Stimulated activated CD4-positive, alpha-beta T cell treated with anti-CD3 and anti-CD28 coated beads, Interleukin-4, amount 100 ng/mL, for 48 hours (primary cell): Measurements from ENCODE around the gene TFPI.

Experiments
- DNase-seq, 2 donors: peaks; one replicate each; pipeline ENCODE4 v3.0.0-alpha.2; 2020; ENCODE audit warnings: low read depth in 2 of 2

Gene TFPI

DNA sequence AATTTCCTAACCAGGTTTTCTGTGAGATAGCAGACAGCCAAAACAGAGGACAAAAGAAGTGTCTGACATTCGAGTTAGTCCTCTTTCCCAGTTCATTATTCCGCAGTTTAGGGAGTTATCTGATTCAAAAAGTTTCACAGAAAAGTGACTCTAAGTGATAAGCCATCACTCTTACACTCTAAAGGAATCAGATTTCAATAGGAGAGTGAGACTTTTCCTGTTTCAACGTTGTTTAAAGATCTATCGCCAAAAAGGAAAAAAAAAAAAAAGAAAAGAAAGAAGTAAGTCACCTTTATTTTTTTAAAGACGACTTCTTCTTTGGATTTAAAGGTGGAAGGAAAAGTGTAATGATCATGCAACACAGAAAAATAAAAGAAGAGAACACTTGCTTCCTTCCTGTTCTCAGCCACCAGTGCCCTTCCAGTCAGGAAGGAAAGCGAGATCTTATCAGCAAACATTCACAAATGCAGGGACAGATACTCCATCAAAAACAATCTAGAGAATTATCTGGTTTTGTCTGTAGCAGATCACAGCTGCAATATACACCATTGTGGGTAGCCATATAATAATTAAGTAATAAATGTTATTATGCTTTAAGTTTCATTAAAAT lies 49.8 kb downstream of the TFPI start:
- no peak for DNase-seq

DNA sequence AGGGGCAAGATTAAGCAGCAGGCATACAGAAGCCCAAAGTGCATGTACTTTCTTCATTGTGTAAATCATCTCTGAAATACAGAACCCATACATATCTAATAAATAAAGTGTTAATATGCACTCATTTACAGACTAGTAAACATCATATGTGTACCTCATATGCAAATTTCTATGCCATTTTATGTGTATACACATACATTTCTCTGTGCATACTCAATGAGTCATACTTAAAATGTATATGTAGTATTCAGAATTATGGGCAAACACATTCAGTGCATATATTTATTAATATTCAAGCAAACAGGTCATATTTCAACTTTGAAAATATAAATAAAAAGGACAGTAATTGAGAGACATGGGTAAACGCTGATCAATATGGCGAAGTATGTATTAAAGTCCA lies 50.5 kb downstream of the TFPI start:
- DNase-seq: no peak

DNA sequence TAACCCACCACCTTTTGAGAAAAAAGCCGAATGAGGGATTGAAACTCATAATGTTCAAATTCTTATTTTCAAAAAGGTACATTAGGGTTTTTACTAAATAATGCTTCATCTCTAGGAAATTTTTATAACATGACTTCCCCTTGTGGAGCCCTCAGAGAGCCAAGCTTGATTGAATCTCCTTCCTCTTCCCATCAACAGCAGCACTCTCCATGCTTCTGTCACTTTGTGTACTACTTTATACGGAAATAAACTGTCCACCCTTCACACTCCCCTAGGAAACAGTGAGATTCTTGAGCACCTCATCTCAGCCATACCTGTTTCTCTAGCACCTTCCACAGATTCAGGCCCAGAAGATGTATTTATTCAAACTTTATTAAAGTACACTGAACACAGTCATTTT lies 51.8 kb downstream of the TFPI start:
- no peak for DNase-seq

DNA sequence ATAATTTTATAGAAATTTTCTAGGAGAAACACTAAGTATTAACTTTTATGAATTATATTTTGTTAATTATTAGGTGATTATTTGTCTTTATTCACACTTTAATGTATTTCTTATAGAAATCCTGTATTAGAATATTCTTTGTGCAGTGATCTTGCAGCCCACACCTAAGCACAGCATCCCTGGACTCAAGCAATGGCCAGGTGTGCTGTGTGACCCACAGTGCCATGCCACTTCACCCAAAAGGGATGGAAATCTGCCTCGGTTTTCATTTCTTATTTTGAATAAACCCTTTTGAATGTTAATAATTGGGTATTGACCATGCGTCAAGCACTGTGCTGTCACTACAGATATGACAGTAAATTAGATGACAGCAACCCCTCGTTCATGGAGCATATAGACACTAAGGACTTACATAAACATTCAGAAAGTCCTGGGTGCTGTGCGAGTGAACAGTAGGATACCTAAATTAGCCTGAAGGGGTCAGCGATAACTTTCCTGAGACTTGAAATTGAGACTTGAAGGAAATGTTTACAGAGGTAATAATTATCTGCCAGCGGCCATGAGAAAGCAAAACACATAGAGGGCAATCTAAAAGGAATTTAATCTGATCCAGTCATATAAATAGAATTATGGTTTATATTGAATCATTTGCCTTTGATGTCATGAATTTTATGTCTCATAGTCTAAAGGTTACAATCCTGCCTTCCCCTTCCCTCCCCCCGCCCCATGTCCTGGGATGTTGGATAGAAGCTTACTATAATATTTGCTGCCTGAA lies 53.5 kb downstream of the TFPI start:
- DNase-seq: no peak

DNA sequence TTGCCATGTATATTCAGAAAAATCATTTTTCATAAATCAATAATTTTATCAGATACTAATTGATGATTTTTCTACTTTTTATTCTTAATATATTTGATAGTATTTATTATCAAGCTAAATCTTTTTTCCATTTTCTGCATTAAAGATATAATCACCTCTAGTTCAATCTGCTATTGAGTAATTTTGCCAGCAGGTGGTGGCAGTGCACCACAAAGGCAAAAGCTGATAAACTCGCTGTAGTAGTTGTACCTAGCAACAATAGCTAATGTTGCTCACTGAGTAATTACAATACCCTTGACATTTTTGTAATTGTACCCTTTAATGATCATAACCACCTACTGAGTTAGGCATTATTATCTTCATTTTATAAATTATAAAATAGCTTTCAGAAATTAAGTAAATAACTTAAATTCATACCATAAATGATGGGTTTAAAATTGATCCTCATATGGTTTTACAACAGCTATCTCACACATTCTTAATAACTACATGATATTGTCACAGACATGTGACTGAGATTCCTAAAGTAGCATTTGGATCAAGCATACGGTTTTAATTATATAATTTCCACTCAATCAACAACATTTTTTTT lies 54.2 kb downstream of the TFPI start:
- peak; percentile 28 to 32 for DNase-seq

DNA sequence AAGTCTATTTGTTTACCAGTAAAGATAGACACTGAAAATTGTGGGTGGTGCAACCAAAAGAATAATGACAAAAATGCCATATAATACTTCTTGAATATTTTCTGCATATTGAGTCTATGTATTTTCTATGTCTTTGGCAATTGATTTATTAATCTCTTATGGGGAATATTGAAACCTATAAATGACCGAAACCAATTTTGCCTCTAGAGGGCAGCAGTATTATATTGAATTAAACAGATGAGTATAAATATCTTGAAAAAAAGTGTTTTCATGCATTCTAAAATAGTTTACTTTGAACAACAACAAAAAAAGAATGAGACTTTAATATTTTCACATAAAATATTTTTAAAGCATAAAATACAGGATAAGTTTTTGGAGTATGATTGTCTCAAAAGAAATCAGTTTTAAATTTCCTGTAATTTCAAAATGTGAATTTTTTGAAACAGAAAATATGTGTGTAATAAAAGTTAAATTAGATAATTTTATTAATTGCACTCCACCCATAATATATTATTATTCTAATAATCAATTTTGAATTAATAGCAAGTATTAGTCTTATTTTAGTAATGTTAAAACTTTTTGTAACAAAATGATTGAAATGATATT lies 56.3 kb downstream of the TFPI start:
- no peak for DNase-seq

DNA sequence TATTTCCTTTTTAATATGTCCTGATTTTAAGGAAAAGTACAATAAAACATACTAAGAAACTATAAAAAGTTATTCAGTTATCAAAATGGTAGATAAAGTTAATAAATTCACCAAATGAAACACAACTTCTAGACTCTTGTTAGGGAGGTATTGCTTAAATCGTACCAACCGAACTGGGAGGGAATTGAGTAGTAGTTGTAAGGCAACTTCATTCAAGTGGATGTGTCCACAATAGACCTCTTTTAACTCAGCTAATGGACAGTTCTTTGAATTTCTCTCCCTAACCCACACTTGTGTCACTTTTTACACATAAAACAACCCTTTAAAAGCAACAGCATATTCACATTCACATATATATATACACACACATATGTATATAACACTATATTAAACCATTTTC lies 57.1 kb downstream of the TFPI start:
- DNase-seq: no peak

DNA sequence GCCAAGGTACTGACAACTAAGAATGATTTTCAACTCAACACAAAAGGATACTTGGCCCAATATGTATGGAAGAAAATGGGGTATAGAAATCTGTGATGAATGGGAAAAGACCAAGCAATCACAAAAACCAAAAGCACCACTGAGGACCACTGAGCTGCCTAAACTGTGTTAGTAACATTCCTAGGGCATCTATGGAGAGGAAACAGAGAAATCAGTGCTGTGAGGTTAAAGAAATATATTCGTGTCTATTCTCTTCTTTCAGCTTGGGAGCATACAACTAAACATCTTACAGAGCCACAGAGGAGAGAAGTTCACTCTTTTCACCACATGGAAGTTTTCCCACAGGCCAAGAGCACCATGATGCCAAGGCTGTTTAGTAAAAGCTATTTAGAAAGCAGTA lies 58.9 kb downstream of the TFPI start:
- DNase-seq: no peak

DNA sequence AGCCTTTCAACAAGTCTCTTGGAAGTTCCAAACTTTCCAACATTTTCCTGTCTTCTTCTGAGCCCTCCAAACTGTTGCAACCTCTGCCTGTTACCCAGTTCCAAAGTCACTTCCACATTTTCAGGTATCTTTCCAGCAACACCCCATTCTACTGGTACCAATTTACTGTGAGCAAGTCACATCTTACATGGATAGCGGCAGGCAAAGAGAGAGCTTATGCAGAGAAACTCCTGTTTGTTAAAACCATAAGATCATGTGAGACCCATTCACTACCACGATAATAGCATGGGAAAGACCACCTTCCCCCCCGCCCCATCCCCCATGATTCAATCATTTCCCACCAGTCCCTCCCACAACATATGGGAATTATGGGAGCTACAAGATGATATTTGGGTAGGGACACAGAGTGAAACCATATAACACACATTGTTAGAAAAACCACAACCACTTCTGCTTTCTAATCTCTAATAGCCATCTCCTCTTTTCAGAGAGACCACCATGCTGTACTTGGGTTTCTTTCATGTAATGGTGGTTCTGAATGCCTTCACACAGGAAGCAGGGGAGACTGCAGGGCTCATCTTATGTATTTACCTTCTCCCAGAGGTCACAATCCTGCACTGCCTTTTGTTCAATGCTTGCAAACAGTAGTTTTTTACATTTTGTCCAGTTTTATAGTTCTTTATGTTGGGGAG lies 60.2 kb downstream of the TFPI start:
- DNase-seq: no peak

DNA sequence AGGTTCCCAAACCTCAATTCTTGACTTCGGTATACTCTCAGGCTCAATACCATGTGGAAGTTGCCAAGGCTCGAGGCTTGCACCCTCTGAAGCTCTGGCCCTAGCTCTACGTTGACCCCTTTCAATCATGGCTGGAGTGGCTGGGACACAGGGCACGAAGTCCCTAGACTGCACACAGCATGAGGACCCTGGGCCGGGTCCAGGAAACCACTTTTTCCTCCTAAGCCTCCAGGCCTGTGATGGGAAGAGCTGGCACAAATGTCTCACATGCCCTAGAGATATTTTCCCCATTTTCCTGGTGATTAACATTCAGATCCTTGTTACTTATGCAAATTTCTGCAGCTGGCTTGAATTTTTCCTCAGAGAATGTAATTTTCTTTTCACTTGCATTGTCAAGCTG lies 61.1 kb downstream of the TFPI start:
- DNase-seq: no peak

DNA sequence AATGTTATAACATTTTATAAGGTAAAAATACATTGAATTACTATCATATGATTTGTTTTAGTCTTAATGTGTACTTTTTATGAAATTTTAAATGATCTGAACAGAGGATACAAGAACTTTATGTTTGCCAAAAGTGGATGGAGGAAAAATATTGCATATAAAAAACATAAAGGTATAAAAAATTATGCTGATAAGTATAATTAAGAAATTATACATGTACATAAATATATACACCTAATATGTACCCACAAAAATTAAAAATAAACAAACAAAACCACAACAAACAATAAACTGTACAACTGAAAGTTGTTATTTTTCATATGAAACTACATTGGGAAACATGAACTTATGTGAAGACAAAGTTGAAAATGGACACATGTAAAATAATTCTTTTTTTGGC lies 68.0 kb downstream of the TFPI start:
- no peak for DNase-seq

DNA sequence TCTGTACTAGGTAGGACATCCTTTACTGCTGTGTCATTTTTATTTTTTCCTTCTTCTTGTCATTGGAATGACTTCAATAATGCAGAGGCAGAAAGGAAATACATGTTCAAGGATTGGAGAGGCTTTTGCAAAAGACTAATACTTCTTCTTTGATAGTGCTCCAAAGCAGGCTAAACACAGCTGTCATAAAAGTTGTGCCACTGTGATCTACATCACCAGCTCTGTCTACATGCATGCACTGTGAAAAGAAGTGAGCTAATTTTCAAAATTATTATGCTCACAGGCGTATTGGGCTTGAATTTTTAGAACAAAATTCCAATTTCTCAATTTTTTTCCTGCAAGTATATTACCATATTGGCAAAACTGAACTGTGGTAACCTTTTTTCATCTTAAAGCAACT lies 68.7 kb downstream of the TFPI start:
- no peak for DNase-seq

DNA sequence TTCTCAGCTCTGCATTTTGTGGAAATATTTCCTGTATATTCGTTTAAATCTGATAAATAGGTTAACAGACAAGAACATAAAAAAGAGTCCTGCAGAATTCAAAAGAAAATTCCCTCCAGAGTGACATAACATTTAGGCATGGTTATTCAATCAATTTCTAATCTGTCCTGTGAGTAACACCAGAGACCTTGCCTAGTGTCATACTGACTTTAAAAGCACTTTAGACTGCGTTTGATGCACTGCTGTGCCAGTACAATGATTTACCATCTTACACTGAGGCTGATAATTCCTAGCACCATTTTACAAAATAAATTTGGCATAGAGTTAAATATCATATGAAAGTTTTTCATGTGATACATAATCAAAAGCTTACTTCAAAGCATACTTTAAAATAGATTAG lies 70.7 kb downstream of the TFPI start:
- no peak for DNase-seq

DNA sequence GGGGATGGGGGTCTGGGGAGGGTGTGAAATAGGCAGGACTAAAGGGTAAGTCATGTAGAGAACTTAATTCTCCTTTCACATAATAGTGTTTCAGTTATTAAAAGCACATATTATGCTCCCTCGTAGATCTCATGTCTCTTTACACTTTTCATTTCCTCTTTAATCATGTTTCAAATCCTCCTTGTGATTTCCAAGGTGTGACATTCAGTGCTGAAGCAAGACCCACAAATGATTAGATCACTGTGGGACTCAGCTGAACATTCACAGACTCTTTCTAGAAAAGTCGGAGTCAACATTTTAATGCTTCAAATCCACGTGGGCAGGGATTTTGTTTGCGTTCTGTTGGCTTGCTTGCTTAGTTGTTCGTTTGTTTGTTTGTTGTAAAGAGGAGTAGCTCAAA lies 71.4 kb downstream of the TFPI start:
- DNase-seq: no peak

DNA sequence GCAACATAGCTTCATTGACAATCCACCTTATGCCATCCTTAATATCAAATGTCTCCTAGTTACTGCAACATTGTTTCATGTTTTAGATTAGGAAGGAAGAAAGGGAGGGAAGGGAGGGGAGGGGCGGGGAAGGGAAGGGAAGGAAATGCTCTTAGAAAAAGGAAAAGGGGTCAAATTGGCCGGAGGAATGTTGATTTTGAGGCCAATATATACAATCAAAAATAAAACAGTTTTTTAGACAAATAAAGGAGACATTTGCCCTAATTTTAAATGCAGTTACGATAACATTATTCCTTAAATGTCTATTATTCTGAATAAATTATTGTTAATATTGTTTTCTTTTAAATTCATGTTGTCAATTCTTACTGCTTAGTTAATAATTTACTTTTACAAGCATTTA lies 72.7 kb downstream of the TFPI start:
- no peak for DNase-seq

DNA sequence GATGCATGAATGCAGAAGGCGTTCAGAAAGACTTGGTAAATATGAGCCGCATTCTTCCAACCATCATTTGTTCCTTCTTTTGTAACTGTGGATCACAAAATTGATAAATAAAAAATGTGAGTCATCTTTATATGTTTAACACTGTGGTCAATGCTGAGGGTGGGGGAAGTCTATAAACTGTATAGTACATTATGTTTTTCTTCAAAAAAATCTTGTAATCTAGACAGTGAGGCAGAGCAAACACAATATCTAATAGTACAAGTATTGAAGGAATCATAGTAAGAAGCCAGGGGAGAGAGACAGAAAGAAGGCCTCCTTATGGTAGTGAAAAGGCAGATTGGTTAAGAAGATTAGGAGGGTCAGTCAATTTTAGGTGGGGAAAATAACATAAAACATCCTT lies 75.5 kb downstream of the TFPI start:
- no peak for DNase-seq

DNA sequence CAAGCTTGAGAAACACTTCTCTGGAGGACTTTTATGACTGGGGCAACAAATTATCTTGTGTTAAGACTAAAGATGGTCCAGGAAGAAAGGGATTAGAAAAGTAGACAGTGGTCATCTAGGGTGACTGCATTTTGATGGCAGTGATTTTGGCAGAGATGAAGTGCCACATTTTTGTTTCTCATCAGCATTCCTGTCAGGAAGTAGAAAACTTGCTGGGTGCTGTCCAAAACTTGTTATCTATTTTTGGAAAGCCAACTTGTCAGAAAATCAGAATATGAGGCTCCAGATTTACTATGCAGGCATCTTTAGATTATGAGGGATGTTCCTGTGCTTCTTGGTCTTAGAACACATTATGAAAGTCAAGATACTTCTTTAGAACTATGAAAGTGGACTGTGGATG lies 77.2 kb downstream of the TFPI start:
- DNase-seq: no peak

DNA sequence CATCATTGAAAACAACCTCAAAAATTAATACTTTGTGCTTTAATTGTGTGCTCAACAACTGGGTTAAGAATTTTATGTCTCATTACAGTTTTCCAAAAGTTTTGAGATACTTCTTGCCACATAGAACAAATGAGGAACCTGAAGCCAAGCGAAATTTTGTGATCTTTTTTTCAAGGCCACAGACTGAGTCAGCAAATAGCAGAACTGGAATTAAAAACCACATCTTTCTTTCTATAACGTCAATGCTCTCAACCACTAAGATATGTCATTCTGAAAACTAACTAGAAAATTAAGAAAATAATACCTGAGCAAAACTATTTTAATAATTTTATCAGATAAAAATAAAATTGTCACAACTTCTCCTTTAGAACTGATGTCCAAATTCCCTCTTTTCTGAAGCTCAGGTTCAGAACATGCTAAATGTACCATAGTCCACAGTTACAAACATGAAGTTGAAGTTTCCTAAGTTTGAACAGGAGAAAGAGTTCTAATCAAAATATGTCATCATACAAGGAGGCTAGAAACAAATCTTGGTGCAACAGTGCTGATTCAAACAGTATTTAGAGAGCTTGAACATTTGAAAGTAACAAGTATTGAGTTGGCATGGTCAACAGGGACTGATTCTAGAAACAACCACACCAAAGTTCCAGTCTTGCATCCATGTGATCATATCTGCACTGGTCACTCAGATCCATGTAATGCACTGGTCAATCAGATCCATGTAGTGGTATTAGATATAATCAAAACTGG lies 78.6 kb downstream of the TFPI start:
- no peak for DNase-seq

DNA sequence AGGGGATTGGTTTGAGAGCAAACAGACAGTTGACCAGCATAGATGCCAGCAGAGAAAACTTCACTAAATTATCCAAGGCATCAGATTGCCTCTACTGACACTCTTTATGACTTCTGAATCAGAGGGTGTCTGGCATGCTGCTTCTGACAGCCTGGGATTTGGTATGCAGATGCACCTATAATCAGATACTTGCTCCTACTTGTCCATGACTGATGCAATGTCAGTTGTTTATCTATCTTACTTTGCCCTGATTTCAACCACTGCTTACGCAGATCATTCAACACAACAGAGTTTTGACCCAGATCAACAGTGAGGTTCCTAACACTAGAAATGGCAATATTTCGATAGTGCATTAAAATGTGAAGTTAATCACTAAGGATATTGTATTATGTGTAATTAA lies 83.5 kb downstream of the TFPI start:
- no peak for DNase-seq

DNA sequence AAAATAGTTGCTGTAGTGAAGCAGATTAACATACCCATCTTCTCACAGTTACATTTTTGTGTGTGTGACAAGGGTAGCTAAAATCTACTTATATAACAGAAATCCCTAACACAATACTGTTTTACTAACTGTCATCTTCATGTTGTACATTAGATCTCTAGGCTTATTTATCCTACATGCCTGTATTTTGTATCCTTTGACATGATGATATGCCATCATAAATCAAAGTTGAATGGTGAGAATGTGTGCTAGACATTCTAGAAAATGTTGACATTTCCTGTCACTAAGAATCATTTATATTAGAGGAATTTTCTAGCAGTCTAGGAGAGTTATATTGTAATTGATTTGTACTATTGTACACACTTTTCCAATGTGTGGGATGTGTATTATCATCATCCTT lies 84.7 kb downstream of the TFPI start:
- DNase-seq: no peak

DNA sequence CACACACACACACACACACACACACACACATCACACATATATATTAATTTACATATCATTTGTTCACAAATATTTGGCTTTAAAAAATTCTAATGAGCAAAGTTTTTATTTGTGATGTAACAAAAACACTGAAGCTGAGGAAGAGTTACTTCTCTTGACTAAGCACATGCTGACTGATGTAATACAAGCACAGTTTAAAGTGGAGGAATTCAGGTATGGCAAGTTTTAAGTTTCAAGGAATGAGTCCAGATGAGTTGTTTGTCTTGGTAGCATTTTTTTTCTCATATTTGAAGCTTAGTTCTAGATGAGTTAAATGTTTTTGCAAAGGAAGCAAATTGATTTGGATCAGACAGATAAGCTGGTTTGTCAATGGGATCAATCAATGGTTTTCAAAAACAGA lies 86.0 kb downstream of the TFPI start:
- no peak for DNase-seq
